Measurements from ENCODE around the gene SSBP2. TPM values are rescaled to one million over a fixed set of nuclear protein-coding genes. Genes with fewer than 3 reads are reported as not detected.

SSBP2 gene
- total RNA-seq, 1 donor from 2014 or later, result 47.9 TPM

- Mint-ChIP-seq H3K4me1 (ENCODE audit: low read depth) (peaks cover 48% of the 10 kb centered on the region), H3K36me3 (ENCODE audit: low read depth) (peaks cover 2% of the 10 kb centered on the region)
- no peak for TF ChIP-seq CTCF (IDR thresholded peaks at IDR 0.05)
Observed at GRCh38 chr5:81759632-81760005, 8.7 kb upstream of the SSBP2 start.

DNA sequence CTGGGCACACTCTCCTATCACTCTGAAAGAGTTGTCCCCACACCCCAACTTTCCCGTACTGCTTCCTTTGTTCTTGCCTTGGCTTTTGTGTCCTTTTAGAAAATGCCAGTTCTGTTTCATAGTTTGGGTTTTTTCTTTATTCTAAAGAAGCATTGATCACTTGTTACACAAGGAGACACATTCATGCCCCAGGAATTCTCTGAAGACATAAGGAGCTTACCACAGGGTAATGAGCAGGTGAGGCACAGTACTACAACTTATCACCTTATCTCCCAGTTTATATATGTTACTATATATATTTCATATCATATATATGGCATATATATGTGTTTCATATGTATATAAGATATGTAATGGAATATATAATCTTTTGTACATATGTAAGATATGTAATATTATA is 6.5 kb upstream of the SSBP2 start:
- H3K36me3 Mint-ChIP-seq (ENCODE audit: low read depth), result peaks cover 2% of the 10 kb centered on the region
- H3K9me3 Mint-ChIP-seq (ENCODE audit: low read depth), result peaks cover 4% of the 10 kb centered on the region
- no peak overlapping the region for H3K4me3 Mint-ChIP-seq (ENCODE audit: unreplicated experiment)
- H3K4me1 Mint-ChIP-seq (ENCODE audit: low read depth), result peaks cover 63% of the 10 kb centered on the region
- no peak overlapping the region for H3K27ac Mint-ChIP-seq (ENCODE audit: unreplicated experiment)
- DNase-seq (ENCODE audit: low spot score), result no peak
- H3K27me3 Mint-ChIP-seq (ENCODE audit: low read depth), result no peaks in the 10 kb centered on the region
- TF ChIP-seq CTCF (IDR thresholded peaks at IDR 0.05), result no peak

More at GRCh38 chr5:81759632-81760005, 8.7 kb upstream of the SSBP2 start:
- no peak for DNase-seq (ENCODE audit: low spot score)
- no peak overlapping the region for H3K27ac Mint-ChIP-seq (ENCODE audit: unreplicated experiment)
- no peak overlapping the region for H3K4me3 Mint-ChIP-seq (ENCODE audit: unreplicated experiment)
- H3K27me3 Mint-ChIP-seq (ENCODE audit: low read depth), result no peaks in the 10 kb centered on the region
- H3K9me3 Mint-ChIP-seq (ENCODE audit: low read depth), result peaks cover 4% of the 10 kb centered on the region

- no peak overlapping the region for H3K4me3 Mint-ChIP-seq (ENCODE audit: unreplicated experiment)
- peaks cover 57% of the 10 kb centered on the region for H3K4me1 Mint-ChIP-seq (ENCODE audit: low read depth)
- peak overlapping the region; percentile 92 for H3K27ac Mint-ChIP-seq (ENCODE audit: unreplicated experiment)
- H3K36me3 Mint-ChIP-seq (ENCODE audit: low read depth), result peaks cover 2% of the 10 kb centered on the region
- TF ChIP-seq CTCF (IDR thresholded peaks at IDR 0.05), result no peak
- peaks cover 4% of the 10 kb centered on the region for H3K9me3 Mint-ChIP-seq (ENCODE audit: low read depth)
- DNase-seq (ENCODE audit: low spot score), result no peak
- no peaks in the 10 kb centered on the region for H3K27me3 Mint-ChIP-seq (ENCODE audit: low read depth)
Observed at GRCh38 chr5:81756016-81756415, 5.1 kb upstream of the SSBP2 start.

- no peak for TF ChIP-seq CTCF (IDR thresholded peaks at IDR 0.05)
- no peaks in the 10 kb centered on the region for H3K9me3 Mint-ChIP-seq (ENCODE audit: low read depth)
- H3K27me3 Mint-ChIP-seq (ENCODE audit: low read depth), result no peaks in the 10 kb centered on the region
- peaks cover 2% of the 10 kb centered on the region for H3K36me3 Mint-ChIP-seq (ENCODE audit: low read depth)
- no peak overlapping the region for H3K4me3 Mint-ChIP-seq (ENCODE audit: unreplicated experiment)
- H3K27ac Mint-ChIP-seq (ENCODE audit: unreplicated experiment), result peak overlapping the region; percentile 92
- no peak for DNase-seq (ENCODE audit: low spot score)
- H3K4me1 Mint-ChIP-seq (ENCODE audit: low read depth), result peaks cover 51% of the 10 kb centered on the region
Observed at GRCh38 chr5:81755320-81755719, 4.4 kb upstream of the SSBP2 start.

DNA sequence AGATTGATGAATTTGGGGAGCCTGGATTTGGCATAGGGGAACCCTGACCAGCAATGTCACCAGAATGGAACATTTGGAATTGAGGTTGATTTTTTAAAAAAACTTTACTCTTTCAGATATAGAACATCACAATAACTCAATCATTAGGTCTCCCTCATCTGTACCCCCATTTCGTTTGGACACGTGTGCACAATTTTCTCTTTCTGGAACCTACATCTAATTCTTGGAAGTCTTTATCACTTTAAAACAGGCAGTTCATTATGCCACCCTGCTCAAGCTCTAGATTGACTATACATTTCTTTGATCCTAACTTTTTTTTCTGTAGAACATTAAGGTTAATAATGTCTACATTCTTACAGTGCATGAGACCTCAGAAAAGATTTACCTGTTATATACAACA is 3.7 kb upstream of the SSBP2 start:
- Mint-ChIP-seq H3K9me3 (ENCODE audit: low read depth) (no peaks in the 10 kb centered on the region), H3K4me1 (ENCODE audit: low read depth) (peaks cover 51% of the 10 kb centered on the region), H3K4me3 (ENCODE audit: unreplicated experiment) (no peak overlapping the region), H3K36me3 (ENCODE audit: low read depth) (peaks cover under 1% of the 10 kb centered on the region), H3K27ac (ENCODE audit: unreplicated experiment) (peak overlapping the region; percentile 89), H3K27me3 (ENCODE audit: low read depth) (no peaks in the 10 kb centered on the region)
- TF ChIP-seq CTCF (IDR thresholded peaks at IDR 0.05), result no peak
- DNase-seq (ENCODE audit: low spot score), result no peak

All from chondrocyte (in vitro differentiated cells).